Measurements from ENCODE around the gene GABRR2.

The GABRR2 gene

DNA sequence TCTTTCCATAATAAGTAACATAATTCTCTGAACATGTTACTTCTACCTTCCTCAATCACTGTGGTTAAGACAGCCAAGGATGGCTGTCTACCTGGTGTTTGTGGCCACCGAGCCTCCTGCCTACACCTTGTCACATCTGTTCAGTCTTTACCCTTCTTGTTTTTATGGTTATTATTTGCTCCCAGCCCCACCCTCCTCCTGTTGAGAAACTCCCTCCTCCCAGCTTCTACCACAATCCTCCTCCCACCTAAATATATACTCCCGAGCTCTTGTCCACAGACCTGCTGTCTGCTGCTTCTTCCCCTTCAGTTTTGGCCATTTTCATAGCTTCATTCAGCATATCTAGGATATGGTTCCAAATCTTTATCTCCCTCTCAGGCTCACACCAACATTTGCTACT, 62.2 kb downstream of the GABRR2 start:
- TF ChIP-seq CTCF (IDR thresholded peaks at IDR 0.05): no peak
- Histone ChIP-seq H3K4me3 (ENCODE audit: low read depth, low read length) (no peak overlapping the region), H3K9ac (no peak overlapping the region), H3K9me3 (ENCODE audit: control insufficient read depth, low read length) (no peaks in the 10 kb centered on the region), H3K79me2 (no peaks in the 10 kb centered on the region), H3K27me3 (ENCODE audit: control insufficient read depth, insufficient read depth, low read length) (no peaks in the 10 kb centered on the region), H3K4me1 (no peaks in the 10 kb centered on the region), H3K36me3 (ENCODE audit: control insufficient read depth, insufficient read depth, low read length) (no peaks in the 10 kb centered on the region), H2AFZ (no peak overlapping the region), H3K27ac (no peak overlapping the region), H3K4me2 (ENCODE audit: low read length) (no peak overlapping the region)

DNA sequence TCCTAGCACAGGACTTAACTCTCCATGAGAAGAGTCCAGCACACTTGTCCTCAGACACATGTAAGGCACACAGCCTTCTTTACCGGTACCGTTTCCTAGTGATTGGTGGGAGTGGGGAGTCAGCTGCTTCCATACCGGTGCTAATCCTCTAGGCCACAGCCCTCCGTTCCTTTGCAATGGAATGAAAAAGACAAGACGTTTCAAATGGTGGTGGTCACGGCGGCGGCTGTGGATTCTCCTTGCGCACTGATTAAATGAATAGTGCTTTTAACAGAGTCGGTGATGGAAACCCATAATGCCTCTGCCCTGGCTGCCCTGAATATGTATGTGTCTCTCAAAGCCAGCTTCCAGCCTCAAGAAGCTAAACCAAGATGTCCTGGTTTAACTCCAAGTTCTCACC, 63.1 kb downstream of the GABRR2 start:
- H3K79me2 ChIP-seq: no peaks in the 10 kb centered on the region
- no peaks in the 10 kb centered on the region for H3K9me3 ChIP-seq (ENCODE audit: control insufficient read depth, low read length)
- no peak for TF ChIP-seq CTCF (IDR thresholded peaks at IDR 0.05)

GRCh38 chr6:89251170-89251569, 63.9 kb downstream of the GABRR2 start:
- TF ChIP-seq CTCF (IDR thresholded peaks at IDR 0.05): no peak
- Histone ChIP-seq H3K4me1 (no peaks in the 10 kb centered on the region), H3K9ac (no peak overlapping the region), H3K4me3 (ENCODE audit: low read depth, low read length) (no peak overlapping the region), H3K27ac (no peak overlapping the region), H3K4me2 (ENCODE audit: low read length) (no peak overlapping the region), H3K27me3 (ENCODE audit: control insufficient read depth, insufficient read depth, low read length) (no peaks in the 10 kb centered on the region), H3K9me3 (ENCODE audit: control insufficient read depth, low read length) (no peaks in the 10 kb centered on the region), H2AFZ (no peak overlapping the region), H3K36me3 (ENCODE audit: control insufficient read depth, insufficient read depth, low read length) (no peaks in the 10 kb centered on the region), H3K79me2 (no peaks in the 10 kb centered on the region)

More for the DNA sequence above, 63.1 kb downstream of the GABRR2 start:
- Histone ChIP-seq H3K27me3 (ENCODE audit: control insufficient read depth, insufficient read depth, low read length) (no peaks in the 10 kb centered on the region), H3K9ac (no peak overlapping the region), H3K36me3 (ENCODE audit: control insufficient read depth, insufficient read depth, low read length) (no peaks in the 10 kb centered on the region), H3K27ac (no peak overlapping the region), H3K4me2 (ENCODE audit: low read length) (no peak overlapping the region), H3K4me1 (no peaks in the 10 kb centered on the region), H2AFZ (no peak overlapping the region), H3K4me3 (ENCODE audit: low read depth, low read length) (no peak overlapping the region)

DNA sequence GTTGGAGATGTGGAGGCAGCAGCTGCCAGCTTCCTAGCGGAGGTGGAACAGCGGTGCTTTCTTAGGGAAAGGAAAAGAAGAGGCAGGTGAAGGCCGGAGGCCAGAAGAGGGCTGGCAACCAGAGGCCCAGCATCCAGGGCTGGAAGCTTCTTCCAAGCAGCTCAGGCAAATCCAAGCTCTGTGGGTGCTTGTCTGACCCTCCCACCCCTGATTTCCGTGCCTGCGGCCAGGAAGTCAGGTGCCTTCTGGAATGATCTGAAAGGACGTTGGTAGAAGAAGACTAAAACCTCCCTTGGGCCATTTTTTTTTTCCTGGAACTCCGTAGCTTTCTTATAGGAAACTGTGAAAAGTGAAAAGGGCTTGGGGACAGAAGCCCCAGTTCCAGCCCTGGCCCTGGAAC, 64.9 kb downstream of the GABRR2 start:
- no peaks in the 10 kb centered on the region for H3K27me3 ChIP-seq (ENCODE audit: control insufficient read depth, insufficient read depth, low read length)
- H3K27ac ChIP-seq: no peak overlapping the region
- no peaks in the 10 kb centered on the region for H3K4me1 ChIP-seq
- H3K36me3 ChIP-seq (ENCODE audit: control insufficient read depth, insufficient read depth, low read length): no peaks in the 10 kb centered on the region
- no peak for TF ChIP-seq CTCF (IDR thresholded peaks at IDR 0.05)
- no peaks in the 10 kb centered on the region for H3K9me3 ChIP-seq (ENCODE audit: control insufficient read depth, low read length)
- H3K4me3 ChIP-seq (ENCODE audit: low read depth, low read length): no peak overlapping the region
- H2AFZ ChIP-seq: no peak overlapping the region
- no peak overlapping the region for H3K9ac ChIP-seq
- H3K4me2 ChIP-seq (ENCODE audit: low read length): no peak overlapping the region
- H3K79me2 ChIP-seq: no peaks in the 10 kb centered on the region

DNA sequence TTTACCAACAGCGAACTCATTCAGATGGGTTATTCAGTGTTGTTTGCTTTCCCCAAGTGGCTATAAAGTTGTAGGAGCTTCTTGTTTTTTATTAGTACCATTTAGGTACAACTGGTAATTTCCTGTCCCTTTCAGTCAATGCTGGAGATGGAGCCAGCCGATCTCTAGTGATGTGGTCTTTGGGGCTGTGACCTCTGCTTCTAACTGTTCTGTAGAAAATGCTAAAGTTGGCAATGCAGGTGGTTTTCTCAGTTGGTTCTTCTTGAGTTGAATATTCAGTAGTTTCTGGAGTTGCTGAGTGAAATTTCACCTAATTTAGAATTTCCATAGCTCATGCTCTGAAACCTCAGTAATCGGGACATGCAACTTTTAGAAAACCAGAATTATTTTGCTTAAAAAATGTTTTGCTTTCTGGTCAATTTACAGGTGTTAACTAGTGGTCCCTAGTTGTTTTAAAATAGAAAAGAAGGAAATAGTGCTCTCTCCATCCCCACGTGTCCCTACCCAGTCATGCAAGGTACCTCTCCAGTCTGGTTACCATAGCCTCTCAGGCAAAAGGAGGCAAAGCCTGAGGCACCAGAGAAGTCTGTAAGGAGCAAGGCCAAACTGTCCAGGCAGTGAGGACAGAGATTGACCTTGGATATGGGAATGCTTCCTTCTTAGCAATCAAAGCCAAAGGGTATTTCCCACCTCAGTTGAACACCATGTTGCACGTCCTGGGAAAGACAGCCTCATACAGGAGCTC, 70.7 kb downstream of the GABRR2 start:
- Histone ChIP-seq H3K36me3 (ENCODE audit: control insufficient read depth, insufficient read depth, low read length) (no peaks in the 10 kb centered on the region), H3K27me3 (ENCODE audit: control insufficient read depth, insufficient read depth, low read length) (no peaks in the 10 kb centered on the region), H3K79me2 (no peaks in the 10 kb centered on the region), H3K27ac (no peak overlapping the region), H3K4me1 (no peaks in the 10 kb centered on the region), H2AFZ (no peak overlapping the region), H3K4me2 (ENCODE audit: low read length) (no peak overlapping the region), H3K9ac (no peak overlapping the region), H3K4me3 (ENCODE audit: low read depth, low read length) (no peak overlapping the region), H3K9me3 (ENCODE audit: control insufficient read depth, low read length) (no peaks in the 10 kb centered on the region)
- no peak for TF ChIP-seq CTCF (IDR thresholded peaks at IDR 0.05)

Data from parathyroid adenoma (tissue), 2 donors.